ENCODE results near the gene PHIP. TPM values are rescaled to one million over a fixed set of nuclear protein-coding genes. Genes with fewer than 3 reads are reported as not detected.

The PHIP gene
- total and polyA plus RNA-seq, 2 of the 8 experiments (the other 6 are each of a cell fraction or from before 2014, with no cell fraction given) = 7.3 to 56.2 TPM

GRCh38 chr6:79042088-79042798 lies 35.8 kb downstream of the PHIP start:
- Histone ChIP-seq H4K91ac (replicated peaks; ENCODE audit: insufficient read length, low read length) (no peak overlapping the region), H2BK5ac (ENCODE audit: low read depth, low read length) (no peak overlapping the region), H2BK15ac (ENCODE audit: low read length) (no peak overlapping the region), H3K23ac (ENCODE audit: insufficient read length) (no peak overlapping the region), H3K27me3 (replicated peaks in 1 of 4; ENCODE audit: control insufficient read depth in 3 of 4, extremely low read depth in 1 of 4, insufficient read depth in 3 of 4, low read length in 3 of 4) (no peaks in the 10 kb centered on the region), H3K56ac (replicated peaks; ENCODE audit: insufficient read length, low read depth, low read length) (no peak overlapping the region), H2AFZ (ENCODE audit: low read length) (no peak overlapping the region), H2BK12ac (ENCODE audit: low read depth, low read length) (no peak overlapping the region), H2BK20ac (ENCODE audit: low read length) (no peak overlapping the region), H4K8ac (ENCODE audit: extremely low read depth, insufficient read depth, low read length) (no peak overlapping the region), H3K79me2 (ENCODE audit: control insufficient read depth in 1 of 2, insufficient read depth in 2 of 2, low read length in 2 of 2) (peaks cover 0 to 83% of the 10 kb centered on the region in 2 experiments; a peak in 3 of 4 replicates), H3K4me1 (replicated peaks in 1 of 4; ENCODE audit: control insufficient read depth in 3 of 4, insufficient read depth in 4 of 4, low read length in 3 of 4) (no peaks in the 10 kb centered on the region), H3K36me3 (ENCODE audit: control insufficient read depth in 2 of 4, insufficient read depth in 4 of 4, low read length in 3 of 4) (peaks cover 0 to 49% (median 11%) of the 10 kb centered on the region in 4 experiments; a peak in 4 of 8 replicates), H3K23me2 (ENCODE audit: low read depth, low read length) (no peaks in the 10 kb centered on the region), H3K4me2 (ENCODE audit: insufficient read depth in 1 of 2, low read depth in 2 of 2, low read length in 2 of 2) (no peak overlapping the region), H2AK5ac (ENCODE audit: low read depth, low read length) (no peak overlapping the region), H3K4ac (replicated peaks; ENCODE audit: insufficient read length, low read depth, low read length) (no peak overlapping the region), H3K14ac (ENCODE audit: insufficient read length) (no peak overlapping the region), H2BK120ac (replicated peaks; ENCODE audit: low read depth, low read length) (no peak overlapping the region), H3K4me3 (ENCODE audit: extremely low read depth in 1 of 4, insufficient read depth in 2 of 4, low read depth in 3 of 4, low read length in 4 of 4) (no peak overlapping the region), H4K20me1 (replicated peaks in 1 of 2; ENCODE audit: control insufficient read depth in 1 of 2, insufficient read depth in 2 of 2, low read length in 2 of 2) (peaks cover 0 to 4% of the 10 kb centered on the region in 2 experiments), H3K9ac (replicated peaks in 1 of 4; ENCODE audit: extremely low read depth in 1 of 4, low read depth in 3 of 4, low read length in 3 of 4) (no peak overlapping the region), H4K5ac (ENCODE audit: insufficient read length, low read depth, low read length) (no peak overlapping the region), H3K9me3 (ENCODE audit: insufficient read depth in 2 of 2, low read depth in 1 of 2, low read length in 1 of 2) (no peaks in the 10 kb centered on the region), H3K27ac (ENCODE audit: low read depth, low read length) (no peak overlapping the region), H3K18ac (ENCODE audit: extremely low read depth, low read length) (no peak overlapping the region), H3K79me1 (ENCODE audit: low read depth, low read length) (no peaks in the 10 kb centered on the region)
- CTCF ChIA-PET (ENCODE audit: partially characterized antibody) = no interaction called here
- DNase-seq (ENCODE audit: low read depth in 1 of 2, low spot score in 2 of 2) = no peak
- FAIRE-seq = no peak
- 88% methylated on average over 1 of the region's 1 CpG; no CpG with 5 or more reads in 1 of the 2 experiments for WGBS, 2 experiments (ENCODE audit: extremely low coverage in 1 of 2, insufficient coverage in 1 of 2, insufficient read length in 1 of 2, insufficient replicate concordance in 2 of 2, low coverage in 1 of 2, low lambda C conversion rate in 2 of 2, missing lambda C conversion rate in 1 of 2)
- TF ChIP-seq TBP (IDR thresholded peaks at IDR 0.05; ENCODE audit: low read depth, low read length) (no peak), KDM5A (IDR thresholded peaks at IDR 0.05; ENCODE audit: low read length) (no peak), SUZ12 (IDR thresholded peaks at IDR 0.05; ENCODE audit: low read length) (no peak), RXRA (IDR thresholded peaks at IDR 0.05; ENCODE audit: insufficient read depth, low read depth, low read length) (no peak), SIRT6 (IDR thresholded peaks at IDR 0.05; ENCODE audit: low read length) (no peak)
- POLR2A ChIA-PET (ENCODE audit: partially characterized antibody) = interaction anchor here (0.8 kb wide), 1 partner anchor 36 kb away, joined by 3 read pairs; the partner anchor contains the start of gene PHIP

Measured in H1 (cell line).